Bronchus fibroblast of lung (primary cell): ENCODE results near the gene ZNF512. TPM values are rescaled to one million over a fixed set of nuclear protein-coding genes. Genes with fewer than 3 reads are reported as not detected.

Experiments used
- total RNA-seq: library from RNA; depleted of rRNA; stranded (reverse); fragments of >200 nt; gene quantifications from 2 replicates; pipeline ENCODE4 v1.2.3, GENCODE V29; 2015

The ZNF512 gene, protein sequence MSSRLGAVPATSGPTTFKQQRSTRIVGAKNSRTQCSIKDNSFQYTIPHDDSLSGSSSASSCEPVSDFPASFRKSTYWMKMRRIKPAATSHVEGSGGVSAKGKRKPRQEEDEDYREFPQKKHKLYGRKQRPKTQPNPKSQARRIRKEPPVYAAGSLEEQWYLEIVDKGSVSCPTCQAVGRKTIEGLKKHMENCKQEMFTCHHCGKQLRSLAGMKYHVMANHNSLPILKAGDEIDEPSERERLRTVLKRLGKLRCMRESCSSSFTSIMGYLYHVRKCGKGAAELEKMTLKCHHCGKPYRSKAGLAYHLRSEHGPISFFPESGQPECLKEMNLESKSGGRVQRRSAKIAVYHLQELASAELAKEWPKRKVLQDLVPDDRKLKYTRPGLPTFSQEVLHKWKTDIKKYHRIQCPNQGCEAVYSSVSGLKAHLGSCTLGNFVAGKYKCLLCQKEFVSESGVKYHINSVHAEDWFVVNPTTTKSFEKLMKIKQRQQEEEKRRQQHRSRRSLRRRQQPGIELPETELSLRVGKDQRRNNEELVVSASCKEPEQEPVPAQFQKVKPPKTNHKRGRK
- total RNA-seq = 17.1 and 17.5 TPM in 2 replicates

DNA sequence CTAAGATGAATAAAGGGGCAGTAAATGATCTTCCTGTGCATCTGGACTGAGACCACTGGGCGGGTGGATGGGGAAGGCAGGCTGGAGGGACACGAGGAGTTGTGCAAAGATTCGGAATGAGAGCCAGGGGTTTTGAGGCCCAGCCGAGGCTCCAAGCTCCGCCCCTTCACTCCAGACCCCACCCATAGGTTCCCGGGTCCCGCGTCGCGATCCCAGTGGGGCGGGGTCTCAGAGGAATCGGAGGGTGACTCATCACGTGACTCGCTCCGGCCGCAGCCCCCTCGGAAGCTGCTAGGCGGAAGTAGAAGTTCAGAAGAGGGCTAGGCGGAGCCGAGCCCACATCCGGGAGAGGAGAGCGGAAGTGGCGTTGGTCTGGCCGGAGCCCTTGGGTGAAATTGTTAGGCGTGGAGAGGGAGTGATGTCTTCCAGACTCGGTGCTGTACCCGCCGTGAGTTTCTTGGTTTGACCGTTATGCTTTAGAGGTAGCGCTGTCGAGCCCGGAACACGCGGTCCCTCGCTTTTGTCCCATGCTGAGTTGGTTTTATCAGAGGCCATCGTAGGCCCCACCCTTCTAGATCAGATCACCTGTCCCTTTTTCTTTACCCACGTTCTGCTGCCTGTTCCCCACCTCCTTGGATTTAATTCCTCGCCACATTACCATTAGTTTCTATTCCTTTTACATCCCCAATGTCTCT lies at the start of gene ZNF512:
Gene ZNF512 (plus strand): TSS at position 348 of the 695 bp plus-strand sequence. CDS start 71 bp downstream, at position 419.

DNA sequence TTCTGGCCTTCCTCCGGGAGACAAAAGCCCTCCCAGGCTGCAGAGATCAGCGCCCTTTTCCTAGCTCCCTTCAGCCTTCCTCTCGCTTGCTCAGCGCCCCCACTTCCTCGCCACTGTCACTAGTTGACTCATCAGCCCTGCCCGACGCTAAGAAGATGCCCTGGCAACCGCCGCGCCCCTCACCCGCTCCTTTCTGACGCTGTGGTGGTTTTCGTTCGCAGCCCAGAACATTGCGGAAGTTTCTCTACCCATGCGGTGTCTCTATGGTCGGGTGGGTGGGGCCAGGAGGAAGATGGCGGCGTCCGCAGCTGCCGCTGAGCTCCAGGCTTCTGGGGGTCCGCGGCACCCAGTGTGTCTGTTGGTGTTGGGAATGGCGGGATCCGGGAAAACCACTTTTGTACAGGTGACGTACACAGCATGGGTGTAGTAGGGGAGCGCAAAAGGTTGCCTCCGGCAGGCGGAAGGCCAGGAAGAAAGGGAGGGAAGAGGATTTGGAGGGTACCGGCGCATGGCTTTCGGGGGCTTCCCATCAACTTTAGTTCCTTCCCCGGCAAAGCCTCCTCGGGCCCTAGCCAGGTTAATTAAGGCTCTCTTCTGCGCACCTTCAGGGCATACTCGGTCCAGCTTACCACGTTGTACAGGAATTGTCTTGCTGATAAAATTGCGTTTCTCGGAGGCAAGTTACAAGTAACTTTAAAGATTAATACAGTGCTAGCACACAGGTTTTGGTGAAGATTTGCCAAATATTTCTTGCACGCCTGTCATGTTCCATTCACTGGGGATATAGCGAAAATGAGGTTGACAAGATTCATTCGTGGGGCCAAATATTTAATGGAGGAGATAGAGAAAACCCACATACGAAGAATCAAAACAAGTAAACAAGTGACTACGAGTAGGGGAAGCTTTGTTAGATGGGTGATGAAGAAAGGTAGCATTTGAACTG lies 46.2 kb downstream of the ZNF512 start, which contains the start of the genes CCDC121 and GPN1:
Gene CCDC121 (minus strand): TSS at position 246 of the 943 bp plus-strand sequence. CDS start 1,213 bp downstream, outside the sequence.
Gene GPN1 (plus strand): TSS at position 284 of the 943 bp plus-strand sequence. CDS start 9 bp downstream, at position 293.

DNA sequence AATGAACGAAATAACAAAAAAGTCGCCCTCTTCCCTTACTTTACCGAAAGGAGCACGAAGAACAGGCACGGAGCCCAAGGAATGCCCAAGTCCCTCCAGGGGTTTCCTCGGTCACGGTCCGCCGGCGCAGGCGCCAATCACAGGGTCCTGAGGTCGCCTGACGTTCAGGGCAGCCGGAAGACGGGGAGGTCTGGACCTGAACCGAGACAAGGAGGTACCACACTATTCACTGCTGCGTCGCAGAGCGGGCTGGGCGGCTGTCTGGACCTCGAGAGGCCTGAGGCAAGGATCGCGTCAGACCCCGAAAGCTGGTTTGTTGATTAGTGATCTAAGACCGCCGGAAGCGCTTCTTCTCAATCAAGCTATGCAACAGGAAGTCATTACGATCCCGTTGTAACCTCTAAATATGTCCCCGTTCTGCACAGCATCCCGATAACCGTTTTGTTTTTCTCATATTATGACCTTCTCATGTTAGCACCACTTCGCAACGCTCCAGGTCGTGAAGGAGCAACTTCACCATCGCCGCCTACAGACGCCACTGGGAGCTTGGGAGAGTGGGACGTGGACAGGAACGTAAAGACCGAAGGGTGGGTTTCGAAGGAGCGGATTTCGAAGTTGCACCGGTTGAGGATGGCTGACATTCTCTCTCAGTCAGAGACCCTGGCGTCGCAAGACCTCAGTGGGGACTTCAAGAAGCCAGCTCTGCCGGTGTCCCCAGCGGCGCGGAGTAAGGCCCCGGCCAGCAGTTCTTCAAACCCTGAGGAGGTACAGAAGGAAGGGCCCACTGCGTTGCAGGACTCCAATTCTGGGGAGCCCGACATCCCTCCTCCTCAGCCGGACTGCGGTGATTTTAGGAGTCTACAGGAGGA lies 80.7 kb downstream of the ZNF512 start, which contains the start of the genes SLC4A1AP and SUPT7L:
Gene SLC4A1AP (plus strand): TSS at position 605 of the 869 bp plus-strand sequence. CDS start 26 bp downstream, at position 631.
Gene SUPT7L (minus strand): TSS at position 330 of the 869 bp plus-strand sequence. CDS start 1,422 bp downstream, outside the sequence.

Other genes starting within 250 kb of the ZNF512 start
- gene GTF3C2, start 226.3 kb upstream of the ZNF512 start, total RNA-seq = 36.0 and 37.2 TPM in 2 replicates
- 37.5 and 39.2 TPM in 2 replicates for gene EIF2B4, start 212.7 kb upstream of the ZNF512 start, total RNA-seq
- 148 and 149 TPM in 2 replicates for gene SNX17, start 212.4 kb upstream of the ZNF512 start, total RNA-seq
- gene ZNF513, start 202.3 kb upstream of the ZNF512 start, total RNA-seq = 5.8 and 9.1 TPM in 2 replicates
- 109 and 110 TPM in 2 replicates for gene PPM1G, start 173.5 kb upstream of the ZNF512 start, total RNA-seq
- 69.1 and 74.8 TPM in 2 replicates for gene NRBP1, start 154.4 kb upstream of the ZNF512 start, total RNA-seq
- 0.15 TPM in 1 of 2 replicates, not detected in the other for gene KRTCAP3, start 140.7 kb upstream of the ZNF512 start, total RNA-seq
- 18.1 and 20.0 TPM in 2 replicates for gene IFT172, start 93.3 kb upstream of the ZNF512 start, total RNA-seq
- gene FNDC4, start 87.8 kb upstream of the ZNF512 start, total RNA-seq = 9.8 and 15.1 TPM in 2 replicates
- 0.30 and 0.34 TPM in 2 replicates for gene GCKR, start 86.2 kb upstream of the ZNF512 start, total RNA-seq
- 1.0 and 1.2 TPM in 2 replicates for gene CCDC121, start 46.0 kb downstream of the ZNF512 start, total RNA-seq
- gene GPN1, start 46.0 kb downstream of the ZNF512 start, total RNA-seq = 44.9 and 46.8 TPM in 2 replicates
- gene SUPT7L, start 80.6 kb downstream of the ZNF512 start, total RNA-seq = 17.2 and 19.7 TPM in 2 replicates
- 22.4 and 25.4 TPM in 2 replicates for gene SLC4A1AP, start 80.8 kb downstream of the ZNF512 start, total RNA-seq
- 70.5 and 116 TPM in 2 replicates for gene MRPL33, start 188.7 kb downstream of the ZNF512 start, total RNA-seq